Nephron progenitor cell (in vitro differentiated cells): Measurements from ENCODE around the gene CTNNBL1.

Source experiments
- DNase-seq: peaks from one replicate; pipeline ENCODE4 v3.0.0; 2021
- H3K27ac Mint-ChIP-seq: 2 replicates; pipeline ENCODE4 v1.8.0; 2021; ENCODE audit warnings: mild to moderate bottlenecking, moderate library complexity, mixed read lengths
- H3K27me3 Mint-ChIP-seq: 2 replicates; pipeline ENCODE4 v1.8.0; 2021; ENCODE audit warnings: mild to moderate bottlenecking, low read depth, mixed read lengths; ENCODE audit not compliant: poor library complexity
- H3K36me3 Mint-ChIP-seq: 2 replicates; pipeline ENCODE4 v1.8.0; 2021; ENCODE audit warnings: low read depth, mixed read lengths
- H3K4me1 Mint-ChIP-seq: 2 replicates; pipeline ENCODE4 v1.8.0; 2021; ENCODE audit warnings: mixed read lengths
- H3K4me3 Mint-ChIP-seq: 2 replicates; pipeline ENCODE4 v1.8.0; 2021; ENCODE audit warnings: mild to moderate bottlenecking, moderate library complexity, mixed read lengths
- H3K9me3 Mint-ChIP-seq: 2 replicates; pipeline ENCODE4 v1.8.0; 2021; ENCODE audit warnings: mild to moderate bottlenecking, moderate library complexity, mixed read lengths
- TF ChIP-seq, protein P1 (sequence below): fragments of 200-600 bp; sonication (generic); IDR thresholded peaks from 2 replicates; pipeline ENCODE4 v1.5.0; 2021; ENCODE audit warnings: antibody characterized with exemption

Gene CTNNBL1

DNA sequence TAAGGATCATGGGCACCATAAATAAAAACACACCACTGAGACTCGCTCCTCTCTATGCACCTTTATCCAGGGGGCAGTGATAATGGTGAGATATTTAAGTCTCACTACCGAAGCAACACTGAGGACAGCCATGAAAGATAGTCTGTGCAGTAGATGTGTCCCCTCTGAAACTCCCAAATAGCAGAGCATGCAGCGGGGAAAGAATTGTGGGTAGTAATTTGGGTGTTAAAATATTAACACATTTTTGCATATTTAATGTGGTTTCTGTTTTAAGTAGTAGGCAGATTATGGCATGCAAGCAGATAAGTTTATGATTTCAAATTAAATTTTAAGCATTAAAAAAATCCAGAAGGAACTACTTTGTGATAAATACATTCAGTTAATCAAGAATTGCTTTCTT lies 82.7 kb downstream of the CTNNBL1 start:
- no peak overlapping the region for H3K27ac Mint-ChIP-seq
- no peaks in the 10 kb centered on the region for H3K9me3 Mint-ChIP-seq
- no peaks in the 10 kb centered on the region for H3K27me3 Mint-ChIP-seq
- TF ChIP-seq, protein P1, sequence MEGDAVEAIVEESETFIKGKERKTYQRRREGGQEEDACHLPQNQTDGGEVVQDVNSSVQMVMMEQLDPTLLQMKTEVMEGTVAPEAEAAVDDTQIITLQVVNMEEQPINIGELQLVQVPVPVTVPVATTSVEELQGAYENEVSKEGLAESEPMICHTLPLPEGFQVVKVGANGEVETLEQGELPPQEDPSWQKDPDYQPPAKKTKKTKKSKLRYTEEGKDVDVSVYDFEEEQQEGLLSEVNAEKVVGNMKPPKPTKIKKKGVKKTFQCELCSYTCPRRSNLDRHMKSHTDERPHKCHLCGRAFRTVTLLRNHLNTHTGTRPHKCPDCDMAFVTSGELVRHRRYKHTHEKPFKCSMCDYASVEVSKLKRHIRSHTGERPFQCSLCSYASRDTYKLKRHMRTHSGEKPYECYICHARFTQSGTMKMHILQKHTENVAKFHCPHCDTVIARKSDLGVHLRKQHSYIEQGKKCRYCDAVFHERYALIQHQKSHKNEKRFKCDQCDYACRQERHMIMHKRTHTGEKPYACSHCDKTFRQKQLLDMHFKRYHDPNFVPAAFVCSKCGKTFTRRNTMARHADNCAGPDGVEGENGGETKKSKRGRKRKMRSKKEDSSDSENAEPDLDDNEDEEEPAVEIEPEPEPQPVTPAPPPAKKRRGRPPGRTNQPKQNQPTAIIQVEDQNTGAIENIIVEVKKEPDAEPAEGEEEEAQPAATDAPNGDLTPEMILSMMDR = no peak
- no peaks in the 10 kb centered on the region for H3K4me1 Mint-ChIP-seq
- peaks cover 25% of the 10 kb centered on the region for H3K36me3 Mint-ChIP-seq
- no peak for DNase-seq
- H3K4me3 Mint-ChIP-seq = no peak overlapping the region

DNA sequence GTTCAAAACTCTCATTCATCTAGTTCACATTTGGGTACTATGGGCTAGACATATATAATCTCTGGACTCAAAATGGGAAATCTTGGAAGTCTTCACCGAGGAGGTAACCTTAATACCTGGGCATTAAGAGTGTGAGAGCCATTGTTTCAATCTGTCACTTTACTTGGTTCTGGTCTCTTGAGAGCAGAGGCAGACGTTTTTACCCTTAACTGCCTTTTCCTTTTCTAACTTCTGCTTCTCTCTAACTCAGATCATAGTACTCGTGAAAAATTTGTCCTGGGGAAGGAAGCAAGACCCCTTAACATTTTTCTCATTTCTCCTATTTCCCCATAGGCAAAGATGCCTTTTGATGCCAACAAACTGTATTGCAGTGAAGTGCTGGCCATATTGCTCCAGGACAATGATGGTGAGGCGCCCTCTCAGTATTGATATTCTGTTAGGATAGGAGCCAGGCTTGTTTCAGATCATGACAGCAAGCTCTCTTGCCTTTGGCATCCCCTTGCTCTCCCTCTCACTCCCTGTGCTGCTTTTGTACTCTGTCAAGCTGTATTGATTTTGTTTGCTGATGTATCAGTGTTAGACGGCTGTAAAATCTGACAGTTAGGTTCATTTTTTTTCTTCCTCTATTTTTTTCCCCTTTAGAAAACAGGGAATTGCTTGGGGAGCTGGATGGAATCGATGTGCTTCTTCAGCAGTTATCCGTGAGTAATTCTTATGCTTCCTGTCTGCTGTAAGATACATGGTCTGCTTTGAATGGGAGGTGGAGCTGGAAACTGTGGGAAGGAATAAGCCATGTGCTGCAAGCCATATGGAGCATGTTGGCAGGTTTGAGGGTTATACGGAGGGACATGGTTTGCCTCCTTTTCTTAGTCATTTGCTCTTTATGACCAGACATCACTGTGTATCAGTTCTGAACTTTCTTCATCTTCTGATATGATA lies 83.5 kb downstream of the CTNNBL1 start:
- Mint-ChIP-seq H3K27ac (no peak overlapping the region), H3K4me3 (no peak overlapping the region)
- TF ChIP-seq, protein P1 = no peak

DNA sequence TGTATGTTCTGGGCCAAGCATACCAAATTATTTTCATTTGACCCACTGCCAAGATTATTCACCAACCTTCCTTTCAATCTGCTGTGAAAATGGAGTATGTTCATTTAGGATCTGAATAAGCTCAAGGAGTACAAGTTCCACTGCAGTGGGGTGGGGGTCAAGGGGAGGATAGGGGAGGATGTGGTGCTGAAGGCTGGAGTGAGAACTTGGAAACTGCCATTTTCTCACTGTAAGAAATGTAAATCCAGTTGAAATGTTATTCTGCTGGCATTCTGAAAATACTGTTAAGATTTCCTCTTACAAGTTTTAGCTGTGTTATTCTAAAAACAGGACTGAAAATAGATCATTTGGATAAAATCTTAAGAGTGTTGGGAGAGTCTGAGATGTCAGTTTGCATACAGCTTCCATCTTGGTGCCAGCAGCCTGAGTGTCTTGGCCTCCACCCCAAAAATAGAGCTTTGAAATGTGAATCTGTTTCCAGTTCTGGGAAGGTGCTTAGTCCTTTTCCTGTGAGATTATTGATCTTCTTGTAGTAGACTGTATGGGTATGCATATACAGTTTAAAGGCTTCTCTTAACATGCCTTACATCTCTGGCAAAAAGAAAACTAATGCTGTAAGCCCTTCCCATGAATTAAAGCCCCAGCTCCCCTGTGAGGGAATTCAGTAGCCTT lies 84.3 kb downstream of the CTNNBL1 start:
- TF ChIP-seq, protein P1 = no peak
- Mint-ChIP-seq H3K27ac (no peak overlapping the region), H3K9me3 (no peaks in the 10 kb centered on the region), H3K27me3 (no peaks in the 10 kb centered on the region), H3K4me1 (no peaks in the 10 kb centered on the region), H3K4me3 (no peak overlapping the region), H3K36me3 (peaks cover 22% of the 10 kb centered on the region)
- no peak for DNase-seq

More for the DNA sequence above, 83.5 kb downstream of the CTNNBL1 start:
- H3K27me3 Mint-ChIP-seq = no peaks in the 10 kb centered on the region
- H3K9me3 Mint-ChIP-seq = no peaks in the 10 kb centered on the region
- H3K36me3 Mint-ChIP-seq = peaks cover 20% of the 10 kb centered on the region
- no peak for DNase-seq
- H3K4me1 Mint-ChIP-seq = no peaks in the 10 kb centered on the region

DNA sequence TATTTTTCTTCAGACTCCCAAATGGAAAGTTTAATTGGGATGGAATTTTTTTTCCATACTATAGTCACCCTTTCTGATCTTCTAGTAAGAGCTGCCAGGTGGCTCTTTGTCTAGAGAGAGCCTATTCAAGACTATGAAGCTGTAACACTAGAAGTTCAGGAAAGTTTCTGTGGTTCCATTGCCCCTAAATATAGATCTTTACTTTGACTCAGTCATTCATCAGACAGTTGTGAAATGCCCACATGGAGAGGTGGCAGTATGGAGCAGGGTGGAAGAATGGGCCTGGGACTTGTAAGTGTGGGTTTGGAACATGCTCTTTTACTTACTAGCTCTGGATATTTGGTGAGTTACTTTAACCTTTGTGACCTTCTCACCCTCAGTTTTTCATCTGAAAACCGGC lies 87.8 kb downstream of the CTNNBL1 start:
- no peaks in the 10 kb centered on the region for H3K9me3 Mint-ChIP-seq
- no peaks in the 10 kb centered on the region for H3K27me3 Mint-ChIP-seq
- peaks cover 7% of the 10 kb centered on the region for H3K4me1 Mint-ChIP-seq
- peaks cover 15% of the 10 kb centered on the region for H3K36me3 Mint-ChIP-seq
- H3K27ac Mint-ChIP-seq = no peak overlapping the region
- TF ChIP-seq, protein P1 = no peak
- H3K4me3 Mint-ChIP-seq = no peak overlapping the region
- DNase-seq = no peak

DNA sequence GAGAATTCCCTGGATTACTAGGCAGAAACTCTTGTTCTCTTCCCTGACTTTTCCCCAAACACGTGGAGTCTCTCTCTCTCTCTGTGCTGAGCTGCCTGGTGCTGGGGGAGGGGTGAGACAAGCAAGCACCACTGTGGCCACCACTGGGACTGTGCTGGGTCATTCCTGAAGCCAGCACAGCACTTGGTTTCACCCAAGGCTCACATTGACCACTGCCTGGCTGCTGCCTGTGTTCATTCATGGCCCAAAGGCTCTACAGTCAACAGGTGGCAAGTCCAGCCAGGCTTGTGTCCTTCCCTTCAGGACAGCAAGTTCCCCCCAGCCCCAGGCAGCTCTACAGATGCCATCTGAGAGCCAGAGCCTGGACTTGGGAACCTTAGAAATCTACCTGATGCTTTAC lies 92.2 kb downstream of the CTNNBL1 start:
- Mint-ChIP-seq H3K27me3 (no peaks in the 10 kb centered on the region), H3K9me3 (peaks cover 3% of the 10 kb centered on the region), H3K27ac (no peak overlapping the region), H3K4me3 (no peak overlapping the region), H3K4me1 (peaks cover 7% of the 10 kb centered on the region), H3K36me3 (peaks cover 40% of the 10 kb centered on the region)
- TF ChIP-seq, protein P1 = no peak
- no peak for DNase-seq
